Stomach (tissue), 4 donors: ENCODE results near the gene SLC39A1.

ENCODE experiments used
- CTCF ChIP-seq, 7 experiments: fragments of 450-650 bp in 4 of 7; fragments of 200-600 bp in 3 of 7; sonication (generic) in 3 of 7; IDR thresholded peaks; one replicate each; pipeline ENCODE4 v1.5.1; 2016 to 2019; ENCODE audit warnings: antibody characterized with exemption in 7 of 7, control low read depth in 2 of 7, mild to moderate bottlenecking in 1 of 7
- EP300 ChIP-seq: sonication (generic); formaldehyde crosslinking; IDR thresholded peaks from one replicate; pipeline ENCODE4 v1.6.1; 2017; ENCODE audit warnings: antibody characterized with exemption

- TF ChIP-seq CTCF (IDR thresholded peaks at IDR 0.05) (no peak), EP300 (no peak)
Measured at GRCh38 chr1:154006136-154006535, 42.8 kb upstream of the SLC39A1 start.
